SH-SY5Y (cell line): Measurements from ENCODE around the gene NCK1.

Experiments used
- GATA2 ChIP-seq: IDR thresholded peaks from 2 replicates; pipeline ENCODE4 v1.6.1; 2011; ENCODE audit warnings: mild to moderate bottlenecking, low read depth, low read length
- GATA3 ChIP-seq: IDR thresholded peaks from 2 replicates; pipeline ENCODE4 v1.6.1; 2011; ENCODE audit warnings: low read depth, mild to moderate bottlenecking, low read length, moderate library complexity

GRCh38 chr3:136819731-136820679 is 42.0 kb upstream of the NCK1 start:
- no peak for TF ChIP-seq GATA2
- no peak for TF ChIP-seq GATA3
